Stimulated activated CD4-positive, alpha-beta T cell treated with anti-CD3 and anti-CD28 coated beads, TNF-alpha, amount 100 ng/mL, for 48 hours (primary cell): ENCODE measurements around the gene PISD.

Experiments used
- DNase-seq, 3 donors: peaks; one replicate each; pipeline ENCODE4 v3.0.0-alpha.2; 2020; ENCODE audit warnings: low read depth in 3 of 3

Gene PISD

GRCh38 chr22:31575190-31575589 is 86.8 kb downstream of the PISD start:
- no peak for DNase-seq

- no peak for DNase-seq
Observed at GRCh38 chr22:31574055-31574670, 87.9 kb downstream of the PISD start.

- DNase-seq: no peak
Observed at GRCh38 chr22:31572939-31573338, 89.1 kb downstream of the PISD start.

- no peak for DNase-seq
Observed at GRCh38 chr22:31569126-31569525, 92.9 kb downstream of the PISD start.
